ENCODE data around the gene KIF3C.
"Not testable (repeated sequence)": the region's sequence is repeated elsewhere in the genome, so short reads cannot be mapped to it uniquely, and the experiment has no call there.

KIF3C gene

DNA sequence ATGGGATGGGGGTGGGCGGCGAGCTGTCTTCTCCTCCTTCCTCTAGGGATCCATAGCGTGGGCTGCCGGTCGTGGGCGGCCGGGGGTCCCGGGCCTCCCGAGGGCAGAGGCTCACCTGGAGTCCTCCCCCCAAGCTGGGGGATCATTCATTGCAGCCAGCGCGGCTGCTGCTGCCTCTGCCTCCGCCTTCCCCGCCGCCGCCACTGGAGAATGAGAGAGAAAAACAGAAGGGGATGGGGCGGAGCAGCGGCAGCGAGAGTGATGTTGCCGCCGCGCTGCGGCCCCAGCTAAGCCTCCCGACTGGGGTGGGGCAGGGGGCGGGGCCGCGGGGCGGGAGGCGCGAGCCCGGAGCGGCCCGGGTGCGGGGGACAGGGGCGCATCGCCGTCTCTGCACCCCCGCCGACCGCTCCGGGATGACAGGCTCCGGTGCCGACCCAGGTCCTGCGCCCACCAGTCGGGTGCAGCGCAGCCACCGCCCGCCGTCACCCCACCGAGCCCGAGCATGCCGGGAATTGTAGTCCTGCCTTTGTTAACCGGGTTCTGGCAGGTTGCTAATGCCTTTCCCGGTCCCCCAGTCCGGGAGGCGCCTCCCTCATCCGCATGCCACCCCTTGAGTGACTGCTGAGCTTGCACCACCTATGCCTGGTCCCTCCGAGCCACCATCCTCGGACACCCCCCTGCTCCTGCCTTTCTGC, at the start of gene KIF3C:
KIF3C (minus strand) TSS at position 225 of the 695 bp plus-strand sequence. CDS start 580 bp downstream, outside the sequence.
- no peak for DNase-seq

DNA sequence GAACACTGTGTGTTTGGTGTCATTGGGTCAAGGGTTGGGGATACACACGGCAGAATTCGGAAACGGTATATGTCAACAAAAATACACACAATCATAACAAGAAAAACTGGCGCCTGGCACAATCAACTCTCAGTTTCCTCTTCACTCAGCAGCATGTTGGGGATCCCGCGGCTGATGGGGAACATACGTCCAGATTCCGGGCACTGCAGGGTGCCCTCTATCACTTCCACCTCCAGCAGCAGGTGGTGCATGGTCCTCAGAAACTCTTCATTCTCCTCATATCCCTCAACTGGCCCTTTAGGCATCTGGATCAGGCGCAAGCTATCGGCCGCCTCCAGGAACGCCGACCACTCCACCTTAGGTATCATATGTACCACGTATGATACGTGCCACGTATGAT, 45.8 kb upstream of the KIF3C start:
- DNase-seq = not testable (repeated sequence)

- DNase-seq = no peak
Measured at GRCh38 chr2:26025509-26025908, 43.2 kb upstream of the KIF3C start.

DNA sequence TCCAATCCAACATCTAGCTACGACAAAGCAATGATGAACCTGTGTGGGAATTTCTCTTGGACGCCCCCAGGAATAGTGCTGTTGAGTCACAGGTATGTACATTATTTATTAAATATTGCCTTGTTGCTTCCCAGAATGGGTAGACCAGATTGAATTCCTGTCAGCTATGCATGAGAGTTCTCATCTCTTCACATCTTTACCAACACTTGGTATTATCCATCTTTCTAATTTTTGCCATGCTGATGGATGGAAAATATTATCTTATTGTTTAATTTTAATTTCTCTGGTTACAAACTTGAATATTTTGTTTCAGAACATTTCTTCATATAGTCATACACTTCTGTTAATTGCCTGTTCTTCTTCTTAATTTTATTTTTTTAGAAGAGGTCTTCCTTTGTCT, 42.0 kb upstream of the KIF3C start:
- DNase-seq = no peak

- no peak for DNase-seq
Measured at GRCh38 chr2:26020231-26020640, 37.9 kb upstream of the KIF3C start.

GRCh38 chr2:26018184-26019055, 36.1 kb upstream of the KIF3C start:
- DNase-seq = no peak

GRCh38 chr2:26017464-26018183, 35.3 kb upstream of the KIF3C start:
- DNase-seq = no peak

DNA sequence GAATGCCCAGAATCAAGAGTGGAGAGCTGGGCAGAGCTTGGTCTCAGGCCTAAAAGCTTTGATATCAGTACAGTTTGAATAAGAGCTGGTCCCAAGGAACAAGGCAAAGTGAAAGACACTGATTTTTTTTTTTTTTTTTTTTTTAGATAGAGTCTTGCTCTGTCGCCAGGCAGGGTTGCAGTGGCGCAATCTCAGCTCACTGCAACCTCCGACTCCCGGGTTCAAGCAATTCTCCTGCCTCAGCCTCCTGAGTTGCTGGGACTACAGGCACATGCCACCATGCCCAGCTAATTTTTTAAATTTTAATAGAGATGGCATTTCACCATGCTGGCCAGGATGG, 34.4 kb upstream of the KIF3C start:
- not testable (repeated sequence) for DNase-seq

GRCh38 chr2:26016012-26016705, 33.9 kb upstream of the KIF3C start:
- DNase-seq = no peak

GRCh38 chr2:26013668-26014067, 31.4 kb upstream of the KIF3C start:
- DNase-seq = no peak

GRCh38 chr2:26011990-26012856, 29.9 kb upstream of the KIF3C start:
- no peak for DNase-seq

GRCh38 chr2:26011609-26011989, 29.3 kb upstream of the KIF3C start:
- DNase-seq = no peak

GRCh38 chr2:26010943-26011342, 28.6 kb upstream of the KIF3C start:
- DNase-seq = no peak

DNA sequence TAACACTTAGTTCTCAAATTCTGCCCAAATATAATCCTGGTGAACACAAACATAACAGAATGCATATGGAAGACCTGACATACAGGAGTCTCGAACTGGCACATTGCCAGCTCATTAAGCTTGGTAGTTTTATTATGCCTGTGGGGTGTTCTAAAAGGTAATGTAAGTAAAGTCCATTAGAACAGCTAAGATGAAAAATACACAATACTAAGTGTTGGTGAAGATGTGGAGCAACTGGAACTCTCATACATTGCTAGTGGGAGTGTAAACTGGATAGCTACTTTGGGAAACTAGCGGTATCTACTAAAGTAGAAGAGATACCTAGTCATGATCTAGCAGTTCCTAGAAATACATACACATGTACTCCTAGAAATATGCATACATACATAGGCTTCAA, 27.3 kb upstream of the KIF3C start:
- DNase-seq = no peak

- no peak for DNase-seq
Measured at GRCh38 chr2:26008851-26009566, 26.7 kb upstream of the KIF3C start.

DNA sequence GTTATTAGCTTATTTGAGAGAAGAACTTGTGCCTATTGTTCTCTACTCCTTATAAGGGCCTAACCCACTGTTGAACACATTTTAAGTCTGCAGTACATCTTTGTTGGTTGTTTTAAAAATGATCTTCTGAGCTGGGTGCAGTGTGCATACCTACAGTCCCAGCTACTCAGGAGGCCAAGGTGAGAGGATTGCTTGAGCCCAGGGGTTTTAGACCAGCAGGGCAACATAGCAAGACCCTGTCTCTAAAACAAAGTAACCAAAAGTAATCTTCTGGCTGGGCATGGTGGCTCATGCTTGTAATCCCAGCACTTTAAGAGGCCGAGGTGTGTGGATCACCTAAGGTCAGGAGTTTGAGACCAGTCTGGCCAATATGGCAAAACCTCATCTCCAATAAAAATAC, 25.8 kb upstream of the KIF3C start:
- DNase-seq = no peak

- no peak for DNase-seq
Measured at GRCh38 chr2:26002632-26003310, 20.5 kb upstream of the KIF3C start.

GRCh38 chr2:26001743-26002351, 19.6 kb upstream of the KIF3C start:
- no peak for DNase-seq

- DNase-seq = no peak
Measured at GRCh38 chr2:26000561-26001082, 18.3 kb upstream of the KIF3C start.

GRCh38 chr2:25999406-25999805, 17.1 kb upstream of the KIF3C start:
- not testable (repeated sequence) for DNase-seq
